ENCODE results near the gene OGFRL1.

Gene OGFRL1

GRCh38 chr6:71280701-71281100 is 7.9 kb upstream of the OGFRL1 start:
- H4K20me1 ChIP-seq = no peaks in the 10 kb centered on the region
- no peak for TF ChIP-seq Cebpa-rat (IDR thresholded peaks at IDR 0.05)
- 0 out of 2 replicates have a peak, but pooled peaks cover 6% of the 10 kb centered on the region for H3K9me3 ChIP-seq
- H3K4me1 ChIP-seq = no peaks in the 10 kb centered on the region
- H3K27me3 ChIP-seq = no peaks in the 10 kb centered on the region
- no peaks in the 10 kb centered on the region for H3K36me3 ChIP-seq
- H3K9ac ChIP-seq = no peak overlapping the region
- no peak overlapping the region for H3K4me3 ChIP-seq
- no peak overlapping the region for H3K4me2 ChIP-seq
- H3K27ac ChIP-seq = no peak overlapping the region

DNA sequence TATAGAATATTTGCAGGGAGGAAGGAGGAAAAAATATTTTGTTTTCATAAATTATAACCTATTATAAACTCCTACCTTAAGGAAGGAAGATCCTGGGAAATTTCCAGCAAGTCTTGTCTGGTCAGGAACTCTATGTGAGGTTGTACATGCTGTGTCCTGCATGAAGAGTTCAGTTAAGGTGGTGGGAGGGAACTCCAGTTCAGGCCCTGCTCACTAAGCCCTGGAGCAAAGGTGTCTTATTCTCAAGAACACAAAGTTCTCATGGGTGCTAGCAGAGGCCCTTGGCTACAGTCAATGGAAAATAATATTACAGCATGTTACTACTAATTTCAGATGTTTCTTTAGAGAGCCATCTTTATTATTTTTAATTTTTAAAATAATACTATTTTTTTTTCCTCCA is 3.8 kb upstream of the OGFRL1 start:
- no peak overlapping the region for H3K27ac ChIP-seq
- H3K9ac ChIP-seq = no peak overlapping the region
- no peaks in the 10 kb centered on the region for H3K36me3 ChIP-seq
- no peaks in the 10 kb centered on the region for H3K27me3 ChIP-seq
- no peak for TF ChIP-seq Cebpa-rat (IDR thresholded peaks at IDR 0.05)
- H4K20me1 ChIP-seq = no peaks in the 10 kb centered on the region
- H3K4me1 ChIP-seq = peaks cover 18% of the 10 kb centered on the region
- H3K4me2 ChIP-seq = no peak overlapping the region
- H3K9me3 ChIP-seq = 0 out of 2 replicates have a peak, but pooled peaks cover 6% of the 10 kb centered on the region
- H3K4me3 ChIP-seq = no peak overlapping the region

DNA sequence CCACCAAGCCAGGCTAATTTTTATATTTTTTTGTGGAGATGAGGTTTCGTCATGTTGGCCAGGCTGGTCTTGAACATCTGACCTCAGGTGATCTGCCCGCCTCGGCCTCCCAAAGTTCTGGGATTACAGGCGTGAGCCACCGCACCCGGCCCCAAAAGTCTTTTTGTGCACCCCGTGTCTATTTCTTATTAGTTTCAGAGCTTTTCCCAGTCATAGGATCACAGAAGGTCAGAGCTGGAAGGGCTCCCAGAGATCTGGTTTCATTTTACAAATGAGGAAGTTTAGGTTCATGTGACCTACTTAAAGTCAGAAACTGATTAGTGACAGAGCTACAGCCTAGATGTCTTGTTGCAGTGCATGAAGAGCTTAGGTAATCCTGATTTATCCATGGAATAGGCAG is 1.6 kb upstream of the OGFRL1 start:
- no peaks in the 10 kb centered on the region for H3K27me3 ChIP-seq
- H3K36me3 ChIP-seq = no peaks in the 10 kb centered on the region
- peak overlapping the region; percentile 97 for H3K9ac ChIP-seq
- H4K20me1 ChIP-seq = peaks cover 19% of the 10 kb centered on the region
- no peak overlapping the region; the same call in 1 of the 2 replicates for H3K4me3 ChIP-seq
- peaks cover 39% of the 10 kb centered on the region for H3K4me1 ChIP-seq
- peak overlapping the region; percentile 90 for H3K4me2 ChIP-seq
- peak overlapping the region; percentile 98 for H3K27ac ChIP-seq
- no peak for TF ChIP-seq Cebpa-rat (IDR thresholded peaks at IDR 0.05)
- no peaks in the 10 kb centered on the region for H3K9me3 ChIP-seq

DNA sequence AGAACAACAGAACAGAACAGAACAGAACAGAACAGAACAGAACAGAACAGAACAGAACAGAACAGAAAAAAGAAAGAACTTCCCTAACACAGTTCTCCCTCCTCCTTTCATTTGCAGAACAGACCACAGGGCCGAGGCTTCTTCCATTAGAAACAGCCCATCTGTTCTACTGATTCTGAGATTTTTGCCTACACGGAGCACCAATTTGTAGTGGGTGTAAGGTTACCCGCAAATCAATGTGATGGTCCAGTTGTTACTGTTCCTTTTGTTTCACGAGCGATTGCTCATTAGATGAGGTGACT is 734 bp upstream of the OGFRL1 start:
- Histone ChIP-seq H3K27me3 (no peaks in the 10 kb centered on the region), H4K20me1 (peaks cover 21% of the 10 kb centered on the region), H3K4me3 (peak overlapping the region; percentile 93), H3K9me3 (no peaks in the 10 kb centered on the region), H3K36me3 (no peaks in the 10 kb centered on the region), H3K9ac (peak overlapping the region; percentile 97), H3K4me1 (peaks cover 43% of the 10 kb centered on the region), H3K27ac (peak overlapping the region; percentile 98), H3K4me2 (peak overlapping the region; percentile 90)
- TF ChIP-seq Cebpa-rat (IDR thresholded peaks at IDR 0.05) = no peak

DNA sequence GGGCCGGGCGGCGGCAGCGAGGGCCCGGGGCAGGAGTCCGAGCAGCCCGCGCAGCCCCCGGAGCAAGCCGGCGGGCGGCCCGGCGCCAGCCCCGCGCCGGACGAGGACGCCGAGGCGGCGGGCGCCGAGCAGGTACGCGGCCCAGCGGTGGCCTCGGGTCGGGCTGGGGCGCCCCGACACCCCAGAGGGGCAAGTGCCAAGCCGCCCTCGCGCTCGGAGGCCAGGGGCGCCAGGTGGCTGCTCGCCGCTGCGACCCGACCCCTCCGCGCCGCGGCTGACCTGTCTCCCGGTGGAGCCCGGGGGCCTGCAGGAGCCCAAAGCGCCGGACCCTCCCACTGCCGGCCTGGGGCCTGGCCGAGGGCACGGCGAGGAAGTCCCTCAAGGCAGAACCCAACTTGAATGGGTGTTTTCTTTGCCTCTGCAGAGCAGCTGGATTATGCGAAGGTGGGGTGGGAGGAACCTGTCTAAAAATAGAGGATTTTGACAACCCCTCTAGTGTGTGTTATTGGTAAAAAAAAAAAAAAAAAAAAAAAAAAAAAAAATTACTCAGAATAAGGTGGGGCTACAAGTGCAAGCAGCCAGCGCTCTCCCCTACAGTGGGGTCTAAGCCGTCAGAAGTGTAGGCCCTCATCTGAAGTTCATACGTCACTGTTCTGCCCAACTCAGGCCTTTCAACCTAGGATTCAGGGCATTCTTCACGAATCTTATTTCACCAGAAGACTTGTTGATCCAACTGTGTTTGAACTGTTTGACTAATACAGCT is 609 bp downstream of the OGFRL1 start:
- Histone ChIP-seq H3K4me1 (peaks cover 43% of the 10 kb centered on the region), H3K36me3 (peaks cover 12% of the 10 kb centered on the region), H3K9me3 (no peaks in the 10 kb centered on the region), H3K27me3 (no peaks in the 10 kb centered on the region), H3K9ac (peak overlapping the region; percentile 97), H3K27ac (peak overlapping the region; percentile 98), H4K20me1 (peaks cover 34% of the 10 kb centered on the region), H3K4me3 (peak overlapping the region; percentile 93), H3K4me2 (peak overlapping the region; percentile 90)
- TF ChIP-seq Cebpa-rat (IDR thresholded peaks at IDR 0.05) = no peak

- Histone ChIP-seq H3K9ac (peak overlapping the region; percentile 97), H4K20me1 (peaks cover 37% of the 10 kb centered on the region), H3K27ac (peak overlapping the region; percentile 98), H3K36me3 (peaks cover 15% of the 10 kb centered on the region), H3K27me3 (no peaks in the 10 kb centered on the region), H3K4me3 (peak overlapping the region; percentile 93), H3K4me1 (peaks cover 43% of the 10 kb centered on the region), H3K4me2 (peak overlapping the region; percentile 90), H3K9me3 (no peaks in the 10 kb centered on the region)
- no peak for TF ChIP-seq Cebpa-rat (IDR thresholded peaks at IDR 0.05)
Measured at GRCh38 chr6:71289802-71290175, 1.2 kb downstream of the OGFRL1 start.

DNA sequence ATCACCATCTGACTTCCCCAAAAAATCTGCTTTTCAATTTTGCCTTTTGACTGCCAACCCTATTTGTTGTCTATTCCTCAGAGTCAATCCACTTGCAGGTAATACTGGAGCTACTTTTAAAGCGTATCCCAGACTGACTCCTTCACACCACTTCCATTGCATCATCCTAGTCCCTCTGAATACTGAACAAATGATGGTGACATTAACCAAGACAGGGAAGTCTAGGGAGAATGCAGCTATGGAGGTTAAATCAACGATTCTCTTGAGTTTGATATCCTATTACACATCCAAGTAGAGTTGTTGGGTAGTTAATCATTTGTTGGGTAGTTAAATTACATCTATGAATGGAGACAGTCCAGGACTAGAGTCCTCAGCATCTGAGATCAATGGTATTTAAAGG is 2.0 kb downstream of the OGFRL1 start:
- H3K4me1 ChIP-seq = peaks cover 43% of the 10 kb centered on the region
- no peaks in the 10 kb centered on the region for H3K27me3 ChIP-seq
- peak overlapping the region; percentile 93 for H3K4me3 ChIP-seq
- H3K4me2 ChIP-seq = peak overlapping the region; percentile 90
- no peaks in the 10 kb centered on the region for H3K9me3 ChIP-seq
- TF ChIP-seq Cebpa-rat (IDR thresholded peaks at IDR 0.05) = no peak
- H3K36me3 ChIP-seq = peaks cover 23% of the 10 kb centered on the region
- H4K20me1 ChIP-seq = peaks cover 40% of the 10 kb centered on the region
- H3K27ac ChIP-seq = peak overlapping the region; percentile 98
- H3K9ac ChIP-seq = peak overlapping the region; percentile 97

DNA sequence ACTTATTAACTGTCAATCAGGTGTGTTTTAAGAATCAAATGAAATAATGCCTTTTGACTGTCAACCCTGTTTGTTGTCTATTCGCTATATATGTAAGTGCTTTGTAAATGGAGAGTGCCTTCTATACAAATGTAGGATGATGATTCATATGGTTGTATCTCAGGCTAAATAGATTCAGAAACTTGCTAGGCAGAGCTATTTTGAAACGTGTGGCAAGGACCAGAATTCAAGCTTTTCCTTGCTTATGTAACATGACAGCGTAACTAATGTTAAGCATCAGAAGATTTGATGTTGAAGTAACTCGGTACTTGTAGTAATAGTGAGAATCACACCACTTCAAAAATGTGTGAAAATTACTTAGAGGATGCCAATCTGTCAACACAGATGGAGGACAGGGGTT is 3.4 kb downstream of the OGFRL1 start:
- H3K4me1 ChIP-seq = peaks cover 38% of the 10 kb centered on the region
- H4K20me1 ChIP-seq = peaks cover 44% of the 10 kb centered on the region
- peaks cover 37% of the 10 kb centered on the region for H3K36me3 ChIP-seq
- no peak for TF ChIP-seq Cebpa-rat (IDR thresholded peaks at IDR 0.05)
- peak overlapping the region; percentile 93 for H3K4me3 ChIP-seq
- no peaks in the 10 kb centered on the region for H3K27me3 ChIP-seq
- H3K4me2 ChIP-seq = peak overlapping the region; percentile 90
- H3K27ac ChIP-seq = no peak overlapping the region
- H3K9ac ChIP-seq = no peak overlapping the region
- no peaks in the 10 kb centered on the region for H3K9me3 ChIP-seq

DNA sequence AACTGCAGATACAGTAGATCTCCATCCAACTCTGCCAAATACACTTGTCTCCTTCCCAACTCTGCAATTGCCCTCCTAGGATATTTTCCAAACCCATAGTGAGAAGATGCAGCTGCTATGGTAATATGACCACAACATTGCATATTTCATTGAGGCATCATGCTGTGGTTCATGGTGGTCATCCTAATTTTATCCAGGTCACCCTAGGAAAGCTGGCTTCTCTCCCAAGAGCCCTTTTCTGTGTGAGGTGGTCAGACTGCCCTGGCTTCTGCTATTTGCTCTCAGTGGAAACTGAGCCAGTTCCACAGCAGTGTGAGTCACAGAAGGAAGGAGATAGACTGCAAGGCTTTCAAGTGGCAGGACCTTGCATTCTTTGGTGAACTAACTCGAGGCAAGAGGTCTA is 5.5 kb downstream of the OGFRL1 start:
- Histone ChIP-seq H3K27me3 (no peaks in the 10 kb centered on the region), H3K27ac (no peak overlapping the region), H3K4me1 (peaks cover 25% of the 10 kb centered on the region), H3K9me3 (no peaks in the 10 kb centered on the region), H3K4me2 (no peak overlapping the region), H3K36me3 (peaks cover 51% of the 10 kb centered on the region), H4K20me1 (peaks cover 44% of the 10 kb centered on the region), H3K9ac (no peak overlapping the region), H3K4me3 (no peak overlapping the region)
- no peak for TF ChIP-seq Cebpa-rat (IDR thresholded peaks at IDR 0.05)

- Histone ChIP-seq H3K36me3 (peaks cover 86% of the 10 kb centered on the region), H3K9ac (no peak overlapping the region), H4K20me1 (peaks cover 33% of the 10 kb centered on the region), H3K4me3 (no peak overlapping the region), H3K27ac (no peak overlapping the region), H3K27me3 (no peaks in the 10 kb centered on the region), H3K9me3 (no peaks in the 10 kb centered on the region), H3K4me1 (no peaks in the 10 kb centered on the region), H3K4me2 (no peak overlapping the region)
- TF ChIP-seq Cebpa-rat (IDR thresholded peaks at IDR 0.05) = no peak
Measured at GRCh38 chr6:71298459-71298858, 9.8 kb downstream of the OGFRL1 start.
